Mononuclear cell (primary cell): ENCODE results near the gene EDC4. TPM values are rescaled to one million over a fixed set of nuclear protein-coding genes. Genes with fewer than 3 reads are reported as not detected.

Source experiments
- H3K27me3 ChIP-seq: 2 replicates; pipeline ENCODE4 v1.6.0; 2011; ENCODE audit warnings: low read length, control low read depth; ENCODE audit not compliant: insufficient read depth
- H3K4me1 ChIP-seq: 2 replicates; pipeline ENCODE4 v1.5.1; 2011; ENCODE audit warnings: mild to moderate bottlenecking, low read length, control low read depth; ENCODE audit not compliant: insufficient read depth
- H3K4me3 ChIP-seq: 2 replicates; pipeline ENCODE4 v1.5.1; 2011; ENCODE audit warnings: mild to moderate bottlenecking, low read length, moderate library complexity
- H3K9me3 ChIP-seq: 2 replicates; pipeline ENCODE4 v1.5.1; 2011; ENCODE audit warnings: low read depth, mild to moderate bottlenecking, control low read depth, low read length
- total RNA-seq: library from RNA; depleted of rRNA; stranded (reverse); fragments of >200 nt; gene quantifications from one replicate; pipeline ENCODE4 v1.2.3, GENCODE V29; 2012

Gene EDC4
- total RNA-seq, 1 donor, result 48.1 TPM

GRCh38 chr16:67923414-67924116, 50.7 kb downstream of the EDC4 start:
- Histone ChIP-seq H3K27me3 (no peaks in the 10 kb centered on the region), H3K9me3 (no peaks in the 10 kb centered on the region), H3K4me1 (no peaks in the 10 kb centered on the region), H3K4me3 (no peak overlapping the region)

GRCh38 chr16:67924140-67924906, 51.5 kb downstream of the EDC4 start:
- no peaks in the 10 kb centered on the region for H3K4me1 ChIP-seq
- no peaks in the 10 kb centered on the region for H3K9me3 ChIP-seq
- no peaks in the 10 kb centered on the region for H3K27me3 ChIP-seq
- no peak overlapping the region for H3K4me3 ChIP-seq

GRCh38 chr16:67926181-67926750, 53.4 kb downstream of the EDC4 start:
- no peaks in the 10 kb centered on the region for H3K9me3 ChIP-seq
- no peaks in the 10 kb centered on the region for H3K27me3 ChIP-seq
- no peak overlapping the region for H3K4me3 ChIP-seq
- no peaks in the 10 kb centered on the region for H3K4me1 ChIP-seq

GRCh38 chr16:67927131-67927941, 54.5 kb downstream of the EDC4 start:
- H3K4me3 ChIP-seq, result no peak overlapping the region
- H3K4me1 ChIP-seq, result no peaks in the 10 kb centered on the region
- no peaks in the 10 kb centered on the region for H3K27me3 ChIP-seq
- no peaks in the 10 kb centered on the region for H3K9me3 ChIP-seq

GRCh38 chr16:67928147-67928546, 55.3 kb downstream of the EDC4 start:
- Histone ChIP-seq H3K4me1 (no peaks in the 10 kb centered on the region), H3K27me3 (no peaks in the 10 kb centered on the region), H3K9me3 (no peaks in the 10 kb centered on the region), H3K4me3 (no peak overlapping the region)

- Histone ChIP-seq H3K4me1 (no peaks in the 10 kb centered on the region), H3K4me3 (no peak overlapping the region), H3K27me3 (no peaks in the 10 kb centered on the region), H3K9me3 (no peaks in the 10 kb centered on the region)
Measured at GRCh38 chr16:67928561-67929364, 55.9 kb downstream of the EDC4 start.

- Histone ChIP-seq H3K9me3 (no peaks in the 10 kb centered on the region), H3K4me1 (peaks cover 11% of the 10 kb centered on the region)
Measured at GRCh38 chr16:67930191-67930590, 57.3 kb downstream of the EDC4 start.

GRCh38 chr16:67930678-67931211, 57.9 kb downstream of the EDC4 start:
- Histone ChIP-seq H3K27me3 (no peaks in the 10 kb centered on the region), H3K4me3 (no peak overlapping the region), H3K4me1 (peaks cover 15% of the 10 kb centered on the region), H3K9me3 (no peaks in the 10 kb centered on the region)

More at GRCh38 chr16:67930191-67930590, 57.3 kb downstream of the EDC4 start:
- Histone ChIP-seq H3K4me3 (no peak overlapping the region), H3K27me3 (no peaks in the 10 kb centered on the region)

Other genes starting within 250 kb of the EDC4 start
- 20.8 TPM for gene CARMIL2, start 227.9 kb upstream of the EDC4 start, total RNA-seq
- gene ACD, start 212.8 kb upstream of the EDC4 start, total RNA-seq, result 12.7 TPM
- gene PARD6A, start 212.1 kb upstream of the EDC4 start, total RNA-seq, result 3.0 TPM
- gene ENKD1, start 206.3 kb upstream of the EDC4 start, total RNA-seq, result 3.0 TPM
- gene C16orf86, start 206.2 kb upstream of the EDC4 start, total RNA-seq, result 6.8 TPM
- 2.0 TPM for gene GFOD2, start 153.7 kb upstream of the EDC4 start, total RNA-seq
- 8.5 TPM for gene RANBP10, start 66.5 kb upstream of the EDC4 start, total RNA-seq
- 0.42 TPM for gene TSNAXIP1, start 66.2 kb upstream of the EDC4 start, total RNA-seq
- gene THAP11, start 30.7 kb upstream of the EDC4 start, total RNA-seq, result 38.5 TPM
- gene NUTF2, start 26.1 kb upstream of the EDC4 start, total RNA-seq, result 89.1 TPM
- gene CENPT, start 25.4 kb upstream of the EDC4 start, total RNA-seq, result 20.8 TPM
- not detected for gene NRN1L, start 11.8 kb downstream of the EDC4 start, total RNA-seq
- gene PSKH1, start 20.2 kb downstream of the EDC4 start, total RNA-seq, result 4.3 TPM
- 6.3 TPM for gene CTRL, start 58.8 kb downstream of the EDC4 start, total RNA-seq
- gene PSMB10, start 63.8 kb downstream of the EDC4 start, total RNA-seq, result 69.4 TPM
- gene LCAT, start 71.1 kb downstream of the EDC4 start, total RNA-seq, result 0.84 TPM
- 6.9 TPM for gene SLC12A4, start 95.6 kb downstream of the EDC4 start, total RNA-seq
- 0.21 TPM for gene DPEP3, start 107.4 kb downstream of the EDC4 start, total RNA-seq
- gene DPEP2, start 126.4 kb downstream of the EDC4 start, total RNA-seq, result 17.2 TPM
- not detected for gene DPEP2NB, start 142.9 kb downstream of the EDC4 start, total RNA-seq
- gene DDX28, start 150.2 kb downstream of the EDC4 start, total RNA-seq, result 29.7 TPM
- gene DUS2, start 150.2 kb downstream of the EDC4 start, total RNA-seq, result 11.3 TPM
- gene NFATC3, start 212.3 kb downstream of the EDC4 start, total RNA-seq, result 153 TPM